ENCODE data around the gene LGALS9C. TPM values are rescaled to one million over a fixed set of nuclear protein-coding genes. Genes with fewer than 3 reads are reported as not detected.
"Not testable (repeated sequence)": the region's sequence is repeated elsewhere in the genome, so short reads cannot be mapped to it uniquely, and the experiment has no call there.

LGALS9C gene
- total RNA-seq, 1 experiment from 2014 or later: not detected

- H3K36me3 ChIP-seq (ENCODE audit: control insufficient read depth in 1 of 2, insufficient read depth in 2 of 2, low read length in 2 of 2); CTCF ChIA-PET; H3K4me1 ChIP-seq (ENCODE audit: control insufficient read depth in 1 of 2, insufficient read depth in 2 of 2, low read length in 2 of 2); ATAC-seq; BruUV-seq (replicated peaks); H3K79me2 ChIP-seq (ENCODE audit: insufficient read depth, low read length); H3K9me2 ChIP-seq (ENCODE audit: insufficient read depth); DNase-seq (ENCODE audit: low read depth, low spot score); H4K20me1 ChIP-seq (ENCODE audit: insufficient read depth); RAD21 ChIA-PET (ENCODE audit: low non-redundant PET in 1 of 2, low total read pairs in 2 of 2, uncharacterized antibody in 2 of 2, unreplicated experiment in 2 of 2); H3K27me3 ChIP-seq (ENCODE audit: insufficient read depth, low read length); H3K4me2 ChIP-seq (ENCODE audit: low read length); H3K9me3 ChIP-seq (ENCODE audit: control insufficient read depth in 1 of 2, insufficient read depth in 1 of 2, low read depth in 1 of 2, low read length in 2 of 2); H3K4me3 ChIP-seq (replicated peaks in 1 of 2; ENCODE audit: low read depth in 1 of 2, low read length in 2 of 2); POLR2A ChIA-PET; H3K9ac ChIP-seq (ENCODE audit: low read length); H2AFZ ChIP-seq (ENCODE audit: low read depth, low read length, poor library complexity, severe bottlenecking); H3K27ac ChIP-seq (ENCODE audit: low read depth, low read length); intact Hi-C loops (cut with micrococcal nuclease): not testable (repeated sequence)
Observed at GRCh38 chr17:18530405-18530804, 53.8 kb downstream of the LGALS9C start.

DNA sequence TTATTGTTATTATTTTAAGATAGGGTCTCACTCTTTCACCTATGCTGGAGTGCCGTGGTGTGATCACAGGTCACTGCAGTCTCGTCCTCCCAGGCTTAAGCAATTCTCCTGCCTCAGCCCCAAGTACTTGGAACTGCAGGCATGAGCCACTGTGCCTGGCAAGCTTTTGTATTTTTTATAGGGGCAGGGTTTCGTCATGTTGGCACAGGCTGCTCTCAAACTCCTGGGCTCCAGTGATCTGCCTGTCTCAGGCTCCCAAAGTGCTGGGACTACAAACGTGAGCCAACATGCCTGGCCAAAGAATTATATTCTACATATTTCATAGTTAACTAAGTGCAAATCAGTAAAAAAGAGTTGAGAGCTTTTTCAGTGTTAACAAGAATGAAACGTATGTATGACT, 65.6 kb downstream of the LGALS9C start:
- ATAC-seq; H3K9me3 ChIP-seq (ENCODE audit: control insufficient read depth in 1 of 2, insufficient read depth in 1 of 2, low read depth in 1 of 2, low read length in 2 of 2); H3K79me2 ChIP-seq (ENCODE audit: insufficient read depth, low read length); H3K36me3 ChIP-seq (ENCODE audit: control insufficient read depth in 1 of 2, insufficient read depth in 2 of 2, low read length in 2 of 2); H4K20me1 ChIP-seq (ENCODE audit: insufficient read depth); intact Hi-C loops (cut with micrococcal nuclease); BruUV-seq (replicated peaks); POLR2A ChIA-PET; H3K9me2 ChIP-seq (ENCODE audit: insufficient read depth); H3K9ac ChIP-seq (ENCODE audit: low read length); H3K4me3 ChIP-seq (replicated peaks in 1 of 2; ENCODE audit: low read depth in 1 of 2, low read length in 2 of 2); RAD21 ChIA-PET (ENCODE audit: low non-redundant PET in 1 of 2, low total read pairs in 2 of 2, uncharacterized antibody in 2 of 2, unreplicated experiment in 2 of 2); H3K27ac ChIP-seq (ENCODE audit: low read depth, low read length); DNase-seq (ENCODE audit: low read depth, low spot score); H2AFZ ChIP-seq (ENCODE audit: low read depth, low read length, poor library complexity, severe bottlenecking); H3K4me1 ChIP-seq (ENCODE audit: control insufficient read depth in 1 of 2, insufficient read depth in 2 of 2, low read length in 2 of 2); H3K4me2 ChIP-seq (ENCODE audit: low read length); CTCF ChIA-PET; H3K27me3 ChIP-seq (ENCODE audit: insufficient read depth, low read length): not testable (repeated sequence)

GRCh38 chr17:18542907-18543306, 66.3 kb downstream of the LGALS9C start:
- H4K20me1 ChIP-seq (ENCODE audit: insufficient read depth); H3K79me2 ChIP-seq (ENCODE audit: insufficient read depth, low read length); BruUV-seq (replicated peaks); H3K27ac ChIP-seq (ENCODE audit: low read depth, low read length); CTCF ChIA-PET; H3K36me3 ChIP-seq (ENCODE audit: control insufficient read depth in 1 of 2, insufficient read depth in 2 of 2, low read length in 2 of 2); H3K9me3 ChIP-seq (ENCODE audit: control insufficient read depth in 1 of 2, insufficient read depth in 1 of 2, low read depth in 1 of 2, low read length in 2 of 2); ATAC-seq; POLR2A ChIA-PET; H3K9me2 ChIP-seq (ENCODE audit: insufficient read depth); DNase-seq (ENCODE audit: low read depth, low spot score); H3K4me1 ChIP-seq (ENCODE audit: control insufficient read depth in 1 of 2, insufficient read depth in 2 of 2, low read length in 2 of 2); H2AFZ ChIP-seq (ENCODE audit: low read depth, low read length, poor library complexity, severe bottlenecking); H3K4me3 ChIP-seq (replicated peaks in 1 of 2; ENCODE audit: low read depth in 1 of 2, low read length in 2 of 2); RAD21 ChIA-PET (ENCODE audit: low non-redundant PET in 1 of 2, low total read pairs in 2 of 2, uncharacterized antibody in 2 of 2, unreplicated experiment in 2 of 2); intact Hi-C loops (cut with micrococcal nuclease); H3K9ac ChIP-seq (ENCODE audit: low read length); H3K4me2 ChIP-seq (ENCODE audit: low read length); H3K27me3 ChIP-seq (ENCODE audit: insufficient read depth, low read length): not testable (repeated sequence)

Other genes starting within 250 kb of the LGALS9C start
- 264 TPM for gene FLII, start 218.1 kb upstream of the LGALS9C start, total RNA-seq (2021; ENCODE audit: unreplicated experiment)
- 9.3 TPM for gene MIEF2, start 216.1 kb upstream of the LGALS9C start, total RNA-seq (2021; ENCODE audit: unreplicated experiment)
- gene TOP3A, start 161.8 kb upstream of the LGALS9C start, total RNA-seq (2021; ENCODE audit: unreplicated experiment): 48.8 TPM
- gene SMCR8, start 161.5 kb upstream of the LGALS9C start, total RNA-seq (2021; ENCODE audit: unreplicated experiment): 12.7 TPM
- 46.5 TPM for gene SHMT1, start 113.2 kb upstream of the LGALS9C start, total RNA-seq (2021; ENCODE audit: unreplicated experiment)
- not detected for gene EVPLL, start 99.0 kb upstream of the LGALS9C start, total RNA-seq (2021; ENCODE audit: unreplicated experiment)
- gene TBC1D28, start 167.6 kb downstream of the LGALS9C start, total RNA-seq (2021; ENCODE audit: unreplicated experiment): not detected
- 3.1 TPM for gene FOXO3B, start 205.5 kb downstream of the LGALS9C start, total RNA-seq (2021; ENCODE audit: unreplicated experiment)